Frontal cortex (tissue), 4 donors: Measurements from ENCODE around the gene AFAP1. TPM values are rescaled to one million over a fixed set of nuclear protein-coding genes. Genes with fewer than 3 reads are reported as not detected.
"Not testable (repeated sequence)": the region's sequence is repeated elsewhere in the genome, so short reads cannot be mapped to it uniquely, and the experiment has no call there.

ENCODE experiments used
- DNase-seq, 2 donors: peaks; one replicate each; pipeline ENCODE4 v3.0.0; 2012; ENCODE audit warnings: low spot score in 2 of 2
- FAIRE-seq: peaks from 2 replicates; lab custom pipeline; 2012; peaks lifted over from hg19 to GRCh38; lab: Jason Lieb, UNC
- total RNA-seq: library from RNA; depleted of rRNA; stranded (reverse); fragments of >200 nt; gene quantifications from one replicate; pipeline ENCODE4 v1.2.3, GENCODE V29; 2014
- donor health status: control.
- donor health status: control.
- donor health status: control.

AFAP1 gene
- total RNA-seq, 1 donor from 2014 or later, result 45.2 TPM

GRCh38 chr4:7952615-7953014, 13.0 kb upstream of the AFAP1 start:
- DNase-seq, result no peak
- FAIRE-seq, result no peak

GRCh38 chr4:7950301-7951092, 10.8 kb upstream of the AFAP1 start:
- DNase-seq (no peak), FAIRE-seq (no peak)

GRCh38 chr4:7949759-7950158, 10.1 kb upstream of the AFAP1 start:
- no peak for FAIRE-seq
- DNase-seq, result no peak

- DNase-seq (no peak), FAIRE-seq (no peak)
Measured at GRCh38 chr4:7947927-7948326, 8.3 kb upstream of the AFAP1 start.

- no peak for DNase-seq
- no peak for FAIRE-seq
Measured at GRCh38 chr4:7945709-7946380, 6.2 kb upstream of the AFAP1 start.

GRCh38 chr4:7944599-7945220, 5.0 kb upstream of the AFAP1 start:
- FAIRE-seq (no peak), DNase-seq (no peak)

- DNase-seq, FAIRE-seq: not testable (repeated sequence)
Measured at GRCh38 chr4:7943688-7944087, 4.0 kb upstream of the AFAP1 start.

- FAIRE-seq, result no peak
- no peak for DNase-seq
Measured at GRCh38 chr4:7943211-7943610, 3.5 kb upstream of the AFAP1 start.

GRCh38 chr4:7941965-7942496, 2.4 kb upstream of the AFAP1 start:
- FAIRE-seq (no peak), DNase-seq (no peak)

GRCh38 chr4:7941111-7941964, 1.7 kb upstream of the AFAP1 start:
- FAIRE-seq (no peak), DNase-seq (no peak)

GRCh38 chr4:7938609-7939376, 868 bp downstream of the AFAP1 start:
- FAIRE-seq, result no peak

GRCh38 chr4:7938266-7938608, 1.4 kb downstream of the AFAP1 start:
- DNase-seq, result no peak
- FAIRE-seq, result no peak

More at GRCh38 chr4:7938609-7939376, 868 bp downstream of the AFAP1 start:
- no peak for DNase-seq

GRCh38 chr4:7937006-7937405, 2.7 kb downstream of the AFAP1 start:
- no peak for FAIRE-seq
- DNase-seq, result no peak

GRCh38 chr4:7933651-7934510, 5.8 kb downstream of the AFAP1 start:
- no peak for FAIRE-seq

GRCh38 chr4:7932287-7932686, 7.4 kb downstream of the AFAP1 start:
- no peak for FAIRE-seq
- DNase-seq, result no peak

More at GRCh38 chr4:7933651-7934510, 5.8 kb downstream of the AFAP1 start:
- no peak for DNase-seq

- FAIRE-seq (no peak), DNase-seq (no peak)
Measured at GRCh38 chr4:7929118-7929951, 10.3 kb downstream of the AFAP1 start.

- DNase-seq (no peak), FAIRE-seq (no peak)
Measured at GRCh38 chr4:7928711-7929110, 10.9 kb downstream of the AFAP1 start.
